Cardiac fibroblast (primary cell): ENCODE measurements around the gene LRIF1.

Source experiments
- DNase-seq, 2 donors: peaks; one replicate each; pipeline versions ENCODE4 v3.0.0 to v3.0.0-alpha.2; 2010; ENCODE audit warnings: low read depth in 2 of 2
- H3K4me3 ChIP-seq, 2 donors: replicated peaks in 1 of 2; 1 replicate in 1 of 2; 2 replicates in 1 of 2; pipeline ENCODE4 v1.5.1; 2011; ENCODE audit warnings: low read depth in 2 of 2, low read length in 2 of 2, mild to moderate bottlenecking in 2 of 2, moderate library complexity in 1 of 2
- TF ChIP-seq, protein P1 (sequence below): IDR thresholded peaks from one replicate; pipeline ENCODE4 v1.5.1; 2011; ENCODE audit warnings: low read depth, mild to moderate bottlenecking, low read length, inconsistent platforms

LRIF1 gene

DNA sequence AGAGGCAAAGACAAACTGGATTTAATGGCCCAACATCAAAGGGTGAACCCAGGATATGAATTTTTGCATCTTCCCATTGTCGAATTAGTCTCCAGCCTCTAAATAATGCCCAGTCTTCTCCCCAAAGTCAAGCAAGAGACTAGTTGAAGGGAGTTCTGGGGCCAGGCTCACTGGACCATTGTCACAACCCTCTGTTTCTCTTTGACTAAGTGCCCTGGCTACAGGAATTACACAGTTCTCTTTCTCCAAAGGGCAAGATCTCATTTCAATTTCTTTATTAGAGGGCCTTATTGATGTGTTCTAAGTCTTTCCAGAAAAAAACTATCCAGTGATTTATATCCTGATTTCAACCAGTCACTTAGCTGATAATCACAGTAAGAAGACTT is 64.3 kb downstream of the LRIF1 start:
- TF ChIP-seq, protein P1, sequence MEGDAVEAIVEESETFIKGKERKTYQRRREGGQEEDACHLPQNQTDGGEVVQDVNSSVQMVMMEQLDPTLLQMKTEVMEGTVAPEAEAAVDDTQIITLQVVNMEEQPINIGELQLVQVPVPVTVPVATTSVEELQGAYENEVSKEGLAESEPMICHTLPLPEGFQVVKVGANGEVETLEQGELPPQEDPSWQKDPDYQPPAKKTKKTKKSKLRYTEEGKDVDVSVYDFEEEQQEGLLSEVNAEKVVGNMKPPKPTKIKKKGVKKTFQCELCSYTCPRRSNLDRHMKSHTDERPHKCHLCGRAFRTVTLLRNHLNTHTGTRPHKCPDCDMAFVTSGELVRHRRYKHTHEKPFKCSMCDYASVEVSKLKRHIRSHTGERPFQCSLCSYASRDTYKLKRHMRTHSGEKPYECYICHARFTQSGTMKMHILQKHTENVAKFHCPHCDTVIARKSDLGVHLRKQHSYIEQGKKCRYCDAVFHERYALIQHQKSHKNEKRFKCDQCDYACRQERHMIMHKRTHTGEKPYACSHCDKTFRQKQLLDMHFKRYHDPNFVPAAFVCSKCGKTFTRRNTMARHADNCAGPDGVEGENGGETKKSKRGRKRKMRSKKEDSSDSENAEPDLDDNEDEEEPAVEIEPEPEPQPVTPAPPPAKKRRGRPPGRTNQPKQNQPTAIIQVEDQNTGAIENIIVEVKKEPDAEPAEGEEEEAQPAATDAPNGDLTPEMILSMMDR = no peak
- DNase-seq = no peak
- H3K4me3 ChIP-seq = no peak overlapping the region

DNA sequence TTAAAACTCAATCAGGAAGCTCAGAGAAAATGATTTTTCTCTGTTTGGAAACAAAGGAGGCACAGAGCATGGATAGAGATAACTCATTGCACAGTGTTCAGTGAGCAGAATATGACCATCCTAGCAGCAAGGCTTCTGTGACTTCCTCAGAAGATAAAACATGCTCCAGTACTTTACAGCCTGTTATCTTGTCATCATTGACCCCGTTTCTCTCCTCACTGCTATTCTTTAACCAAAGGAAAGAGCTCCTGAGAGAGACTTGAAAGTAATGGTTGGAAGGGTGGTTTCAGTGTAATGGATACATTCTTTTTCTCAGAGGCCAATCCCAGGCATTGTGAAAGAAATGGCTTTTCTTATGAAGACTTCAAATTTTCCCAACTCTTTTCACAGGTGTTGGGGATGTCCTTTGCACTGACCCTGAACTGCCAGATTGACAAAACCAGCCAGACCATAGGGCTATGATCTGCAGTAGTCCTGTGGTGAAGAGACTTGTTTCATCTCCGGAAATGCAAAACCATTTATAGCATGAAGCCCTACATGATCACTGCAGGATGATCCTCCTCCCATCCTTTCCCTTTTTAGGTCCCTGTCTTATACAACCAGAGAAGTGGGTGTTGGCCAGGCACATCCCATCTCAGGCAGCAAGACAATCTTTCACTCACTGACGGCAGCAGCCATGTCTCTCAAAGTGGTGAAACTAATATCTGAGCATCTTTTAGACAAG is 64.8 kb downstream of the LRIF1 start:
- TF ChIP-seq, protein P1 = no peak
- no peak for DNase-seq
- no peak overlapping the region for H3K4me3 ChIP-seq

DNA sequence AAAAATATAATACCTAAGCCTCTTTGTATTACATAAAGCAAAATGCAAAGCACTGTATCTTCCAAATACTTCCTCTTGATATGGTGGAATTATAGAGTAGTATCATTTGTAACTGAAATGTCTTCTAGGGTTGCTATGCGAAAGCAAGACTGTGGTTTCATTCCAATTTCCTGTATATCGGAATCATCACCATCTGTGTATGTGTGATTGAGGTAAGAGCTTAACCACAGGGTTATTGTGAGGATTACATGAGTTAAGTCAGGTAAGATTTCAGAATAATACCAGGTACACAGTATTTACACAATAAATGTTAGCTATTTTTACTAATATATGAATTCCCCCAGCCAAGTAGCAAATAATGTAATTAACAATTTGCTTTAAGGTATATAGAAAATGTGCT is 66.0 kb downstream of the LRIF1 start:
- no peak overlapping the region for H3K4me3 ChIP-seq
- TF ChIP-seq, protein P1 = no peak
- no peak for DNase-seq
